Esophagus mucosa (tissue), 1 donor: ENCODE data around the gene SDHB. TPM values are rescaled to one million over a fixed set of nuclear protein-coding genes. Genes with fewer than 3 reads are reported as not detected.
"Not testable (repeated sequence)": the region's sequence is repeated elsewhere in the genome, so short reads cannot be mapped to it uniquely, and the experiment has no call there.

ENCODE experiments used
- ATAC-seq: fragments of 200-7000 bp; cut with Tn5 transposase; one replicate; pipeline ENCODE4 v1.9.1; 2020
- total RNA-seq: library from RNA; stranded (reverse); gene quantifications from one replicate; pipeline ENCODE4 v1.2.4, GENCODE V29; 2023
- donor health status: DM: yes; HTN: yes; CAD: no.

The SDHB gene
- total RNA-seq, 1 donor from 2014 or later: 84.5 TPM

GRCh38 chr1:17075470-17076255 is 21.8 kb upstream of the SDHB start:
- ATAC-seq: peak; percentile 72

GRCh38 chr1:17071794-17072193 is 18.0 kb upstream of the SDHB start:
- ATAC-seq: no peak

- no peak for ATAC-seq
These were observed 16.3 kb upstream of the SDHB start for GRCh38 chr1:17070163-17070525.

GRCh38 chr1:17069452-17070162 is 15.8 kb upstream of the SDHB start:
- no peak for ATAC-seq

GRCh38 chr1:17068789-17069188 is 15.0 kb upstream of the SDHB start:
- ATAC-seq: no peak

- ATAC-seq: no peak
These were observed 13.8 kb upstream of the SDHB start for GRCh38 chr1:17067465-17068240.

GRCh38 chr1:17067069-17067426 is 13.2 kb upstream of the SDHB start:
- no peak for ATAC-seq

GRCh38 chr1:17066361-17067068 is 12.7 kb upstream of the SDHB start:
- ATAC-seq: no peak

- no peak for ATAC-seq
These were observed 11.8 kb upstream of the SDHB start for GRCh38 chr1:17065666-17066065.

- ATAC-seq: not testable (repeated sequence)
These were observed 8.9 kb upstream of the SDHB start for GRCh38 chr1:17062751-17063150.

GRCh38 chr1:17061892-17062291 is 8.1 kb upstream of the SDHB start:
- no peak for ATAC-seq

GRCh38 chr1:17061486-17061885 is 7.7 kb upstream of the SDHB start:
- no peak for ATAC-seq

- ATAC-seq: no peak
These were observed 6.5 kb upstream of the SDHB start for GRCh38 chr1:17060306-17060749.

GRCh38 chr1:17059391-17060305 is 5.8 kb upstream of the SDHB start:
- peak; percentile 94 for ATAC-seq

GRCh38 chr1:17056551-17056950 is 2.7 kb upstream of the SDHB start:
- ATAC-seq: no peak

- ATAC-seq: no peak
These were observed 2.0 kb upstream of the SDHB start for GRCh38 chr1:17055801-17056200.

GRCh38 chr1:17053086-17053684 is 647 bp downstream of the SDHB start:
- no peak for ATAC-seq

GRCh38 chr1:17052641-17053040 is 1.2 kb downstream of the SDHB start:
- ATAC-seq: no peak

GRCh38 chr1:17052038-17052437 is 1.8 kb downstream of the SDHB start:
- ATAC-seq: no peak

GRCh38 chr1:17047924-17048323 is 5.9 kb downstream of the SDHB start:
- no peak for ATAC-seq

- no peak for ATAC-seq
These were observed 7.5 kb downstream of the SDHB start for GRCh38 chr1:17046334-17046657.
